Trophoblast cell (in vitro differentiated cells and primary cell): Measurements from ENCODE around the gene DUSP7.

Experiments used
- DNase-seq, 2 donors: peaks; one replicate each; pipeline ENCODE4 v3.0.0-alpha.2; 2016
- H2AFZ ChIP-seq: 2 replicates; pipeline ENCODE4 v1.6.1; 2013; ENCODE audit warnings: low read length, moderate library complexity, mild to moderate bottlenecking; ENCODE audit not compliant: insufficient read depth, poor library complexity
- H2AK5ac ChIP-seq: 2 replicates; pipeline ENCODE4 v1.6.1; 2013; ENCODE audit warnings: mild to moderate bottlenecking, low read length
- H2BK120ac ChIP-seq: 2 replicates; pipeline ENCODE4 v1.6.1; 2013; ENCODE audit warnings: low read length, mild to moderate bottlenecking, moderate library complexity; ENCODE audit not compliant: insufficient read depth, poor library complexity
- H2BK12ac ChIP-seq: 2 replicates; pipeline ENCODE4 v1.6.1; 2013; ENCODE audit warnings: mild to moderate bottlenecking, low read length, moderate library complexity
- H2BK5ac ChIP-seq: 2 replicates; pipeline ENCODE4 v1.6.1; 2013; ENCODE audit warnings: low read length, low read depth, moderate library complexity, mild to moderate bottlenecking; ENCODE audit not compliant: poor library complexity
- H3K14ac ChIP-seq: 2 replicates; pipeline ENCODE4 v1.6.1; 2013; ENCODE audit warnings: mild to moderate bottlenecking, low read length
- H3K18ac ChIP-seq: 2 replicates; pipeline ENCODE4 v1.6.1; 2013; ENCODE audit warnings: mild to moderate bottlenecking, low read length
- H3K23ac ChIP-seq: 2 replicates; pipeline ENCODE4 v1.6.1; 2013; ENCODE audit warnings: low read length
- H3K27ac ChIP-seq: 2 replicates; pipeline ENCODE4 v1.5.1; 2013; ENCODE audit warnings: low read depth, mild to moderate bottlenecking, inconsistent platforms, low read length, moderate library complexity
- H3K27me3 ChIP-seq: 2 replicates; pipeline ENCODE4 v1.6.1; 2013; ENCODE audit warnings: inconsistent platforms, mild to moderate bottlenecking, low read length, moderate library complexity; ENCODE audit not compliant: insufficient read depth
- H3K36me3 ChIP-seq, 2 experiments: 1 replicate in 1 of 2; 2 replicates in 1 of 2; pipeline ENCODE4 v1.6.1; 2013; ENCODE audit warnings: low read length in 2 of 2, mild to moderate bottlenecking in 2 of 2, moderate library complexity in 1 of 2; ENCODE audit not compliant: insufficient read depth in 2 of 2, control insufficient read depth in 1 of 2
- H3K4ac ChIP-seq: 2 replicates; pipeline ENCODE4 v1.6.1; 2013; ENCODE audit warnings: low read depth, mild to moderate bottlenecking, low read length, moderate library complexity
- H3K4me1 ChIP-seq, 2 experiments: 1 replicate in 1 of 2; 2 replicates in 1 of 2; pipeline ENCODE4 v1.6.1; 2013; ENCODE audit warnings: low read length in 2 of 2, mild to moderate bottlenecking in 2 of 2, moderate library complexity in 1 of 2; ENCODE audit not compliant: insufficient read depth in 2 of 2, control insufficient read depth in 1 of 2
- H3K4me2 ChIP-seq: 2 replicates; pipeline ENCODE4 v1.6.1; 2013; ENCODE audit warnings: inconsistent platforms, mild to moderate bottlenecking, low read length, moderate library complexity
- H3K4me3 ChIP-seq: 2 replicates; pipeline ENCODE4 v1.5.1; 2013; ENCODE audit warnings: mild to moderate bottlenecking, low read depth, low read length, inconsistent platforms
- H3K79me1 ChIP-seq: one replicate; pipeline ENCODE4 v1.6.1; 2013; ENCODE audit warnings: low read length
- H3K79me2 ChIP-seq: 2 replicates; pipeline ENCODE4 v1.6.1; 2013; ENCODE audit warnings: low read length, mild to moderate bottlenecking; ENCODE audit not compliant: control insufficient read depth, insufficient read depth, poor library complexity
- H3K9ac ChIP-seq: 2 replicates; pipeline ENCODE4 v1.6.1; 2013; ENCODE audit warnings: mild to moderate bottlenecking, low read length
- H3K9me3 ChIP-seq: 2 replicates; pipeline ENCODE4 v1.6.1; 2013; ENCODE audit warnings: low read depth, mild to moderate bottlenecking, control low read depth, inconsistent platforms, low read length; ENCODE audit not compliant: insufficient read depth
- H4K12ac ChIP-seq: 2 replicates; pipeline ENCODE4 v1.6.1; 2013; ENCODE audit warnings: low read depth, mild to moderate bottlenecking, low read length, moderate library complexity
- H4K8ac ChIP-seq: 2 replicates; pipeline ENCODE4 v1.6.1; 2013; ENCODE audit warnings: low read depth, mild to moderate bottlenecking, low read length, moderate library complexity
- H4K91ac ChIP-seq: one replicate; pipeline ENCODE4 v1.6.1; 2013; ENCODE audit warnings: low read depth, mild to moderate bottlenecking, low read length, moderate library complexity
- WGBS: extraction: QIAGEN DNeasy Blood & Tissue Kit; methylation state at CpG from one replicate; pipeline ENCODE4 v1.1.7; 2013; ENCODE audit warnings: missing lambda C conversion rate; ENCODE audit not compliant: insufficient read length, insufficient coverage; ENCODE audit errors: extremely low coverage; 5-methylcytosine and 5-hydroxymethylcytosine counted together

Gene DUSP7

GRCh38 chr3:52050571-52050970, 5.8 kb downstream of the DUSP7 start:
- Histone ChIP-seq H3K4me1 (peaks cover 35 to 36% of the 10 kb centered on the region in 2 experiments), H3K27ac (no peak overlapping the region), H2BK120ac (no peak overlapping the region), H3K23ac (no peak overlapping the region), H4K8ac (no peak overlapping the region), H4K91ac (no peak overlapping the region), H3K4ac (no peak overlapping the region), H3K4me2 (no peak overlapping the region), H3K9me3 (no peaks in the 10 kb centered on the region), H3K4me3 (no peak overlapping the region), H2AK5ac (no peak overlapping the region), H3K18ac (no peak overlapping the region), H3K79me2 (peaks cover 1% of the 10 kb centered on the region), H3K14ac (no peak overlapping the region), H3K36me3 (peaks cover 32 to 33% of the 10 kb centered on the region in 2 experiments), H2AFZ (no peak overlapping the region), H3K79me1 (peaks cover 20% of the 10 kb centered on the region), H3K27me3 (no peaks in the 10 kb centered on the region), H4K12ac (no peak overlapping the region), H2BK12ac (no peak overlapping the region), H2BK5ac (no peak overlapping the region), H3K9ac (no peak overlapping the region)
- no CpG with 5 or more reads among the region's 21 CpGs for WGBS
- no peak for DNase-seq

GRCh38 chr3:52049503-52049902, 6.9 kb downstream of the DUSP7 start:
- Histone ChIP-seq H3K4me3 (no peak overlapping the region), H3K79me2 (peaks cover 1% of the 10 kb centered on the region), H3K9ac (no peak overlapping the region), H3K9me3 (no peaks in the 10 kb centered on the region), H3K14ac (no peak overlapping the region), H2BK5ac (no peak overlapping the region), H2AFZ (no peak overlapping the region), H3K79me1 (peaks cover 21% of the 10 kb centered on the region), H3K23ac (no peak overlapping the region), H2AK5ac (no peak overlapping the region), H3K36me3 (peaks cover 32 to 33% of the 10 kb centered on the region in 2 experiments), H3K27ac (no peak overlapping the region), H4K91ac (no peak overlapping the region), H3K4ac (no peak overlapping the region), H4K12ac (no peak overlapping the region), H3K4me2 (no peak overlapping the region), H2BK12ac (no peak overlapping the region), H3K4me1 (peaks cover 32 to 34% of the 10 kb centered on the region in 2 experiments), H4K8ac (no peak overlapping the region), H3K27me3 (no peaks in the 10 kb centered on the region), H3K18ac (no peak overlapping the region), H2BK120ac (no peak overlapping the region)
- DNase-seq, result no peak
- no CpG with 5 or more reads among the region's 2 CpGs for WGBS

GRCh38 chr3:52047295-52047960, 8.9 kb downstream of the DUSP7 start:
- Histone ChIP-seq H3K27me3 (no peaks in the 10 kb centered on the region), H2AK5ac (peak overlapping the region; percentile 96), H3K79me1 (peaks cover 19% of the 10 kb centered on the region), H3K18ac (peak overlapping the region; percentile 72), H2BK5ac (peak overlapping the region; percentile 80), H3K4me2 (no peak overlapping the region), H3K4me3 (no peak overlapping the region), H3K4ac (peak overlapping the region; percentile 53), H4K91ac (peak overlapping the region; percentile 94), H2AFZ (peak overlapping the region; percentile 40), H3K9me3 (no peaks in the 10 kb centered on the region), H3K79me2 (peaks cover 1% of the 10 kb centered on the region), H3K27ac (peak overlapping the region; percentile 22), H3K14ac (peak overlapping the region; percentile 50), H4K12ac (peak overlapping the region; percentile 27), H3K4me1 (peaks cover 23 to 25% of the 10 kb centered on the region in 2 experiments), H2BK12ac (peak overlapping the region; percentile 85), H4K8ac (peak overlapping the region; percentile 55), H2BK120ac (peak overlapping the region; percentile 85), H3K23ac (no peak overlapping the region), H3K36me3 (peaks cover 23 to 26% of the 10 kb centered on the region in 2 experiments), H3K9ac (no peak overlapping the region)
- no peak for DNase-seq
- no CpG with 5 or more reads among the region's 20 CpGs for WGBS

GRCh38 chr3:52046902-52047239, 9.5 kb downstream of the DUSP7 start:
- Histone ChIP-seq H2BK12ac (peak overlapping the region; percentile 85), H3K79me2 (peaks cover 1% of the 10 kb centered on the region), H3K4me1 (peaks cover 19 to 23% of the 10 kb centered on the region in 2 experiments), H3K27me3 (no peaks in the 10 kb centered on the region), H4K8ac (peak overlapping the region; percentile 55), H4K12ac (peak overlapping the region; percentile 48), H2AFZ (peak overlapping the region; percentile 40), H2AK5ac (peak overlapping the region; percentile 96), H4K91ac (peak overlapping the region; percentile 94), H3K4me2 (no peak overlapping the region), H3K4me3 (no peak overlapping the region), H3K14ac (peak overlapping the region; percentile 50), H3K9ac (no peak overlapping the region), H3K9me3 (no peaks in the 10 kb centered on the region), H2BK5ac (peak overlapping the region; percentile 80), H3K36me3 (peaks cover 19 to 22% of the 10 kb centered on the region in 2 experiments), H3K4ac (peak overlapping the region; percentile 53), H3K23ac (no peak overlapping the region), H3K79me1 (peaks cover 19% of the 10 kb centered on the region), H2BK120ac (peak overlapping the region; percentile 85), H3K18ac (peak overlapping the region; percentile 72), H3K27ac (peak overlapping the region; percentile 22)
- DNase-seq, result no peak
- no CpG with 5 or more reads among the region's 7 CpGs for WGBS
